GM23338 (cell line): Measurements from ENCODE around the gene RAD51AP2. TPM values are rescaled to one million over a fixed set of nuclear protein-coding genes. Genes with fewer than 3 reads are reported as not detected.
"Not testable (repeated sequence)": the region's sequence is repeated elsewhere in the genome, so short reads cannot be mapped to it uniquely, and the experiment has no call there.

Experiments used
- ATAC-seq: fragments of 200-7000 bp; cut with Tn5 transposase; 3 replicates; pipeline ENCODE4 v1.9.1; 2020
- DNase-seq: peaks from one replicate; pipeline ENCODE4 v3.0.0-alpha.2; 2015; ENCODE audit warnings: low spot score
- H2AFZ ChIP-seq: fragments of 200-600 bp; sonication (generic); 2 replicates; pipeline ENCODE4 v1.8.0; 2016; ENCODE audit warnings: antibody characterized with exemption, mild to moderate bottlenecking, moderate library complexity
- H3F3A ChIP-seq: fragments of 200-600 bp; sonication (generic); replicated peaks from 2 replicates; pipeline ENCODE4 v1.8.0; 2017; ENCODE audit warnings: antibody characterized with exemption, mixed run types, low read depth
- H3K27ac ChIP-seq: fragments of 200-600 bp; sonication (generic); 2 replicates; pipeline ENCODE4 v1.6.1; 2016; ENCODE audit warnings: low read depth
- H3K27me3 ChIP-seq: fragments of 200-600 bp; sonication (generic); 2 replicates; pipeline ENCODE4 v1.8.0; 2016; ENCODE audit warnings: mild to moderate bottlenecking, mixed run types, moderate library complexity; ENCODE audit not compliant: insufficient read depth
- H3K36me3 ChIP-seq: fragments of 200-600 bp; sonication (generic); 2 replicates; pipeline ENCODE4 v1.8.0; 2016; ENCODE audit warnings: mild to moderate bottlenecking; ENCODE audit not compliant: insufficient read depth
- H3K4me1 ChIP-seq: fragments of 200-600 bp; sonication (generic); 2 replicates; pipeline ENCODE4 v1.8.0; 2016; ENCODE audit warnings: mild to moderate bottlenecking, moderate library complexity; ENCODE audit not compliant: insufficient read depth
- H3K4me2 ChIP-seq: fragments of 200-600 bp; sonication (generic); 2 replicates; pipeline ENCODE4 v1.7.1; 2017; ENCODE audit warnings: mixed run types
- H3K4me3 ChIP-seq: fragments of 200-600 bp; sonication (generic); 2 replicates; pipeline ENCODE4 v1.6.1; 2016; ENCODE audit warnings: mixed run types
- H3K79me2 ChIP-seq: fragments of 200-600 bp; sonication (generic); replicated peaks from 2 replicates; pipeline ENCODE4 v1.8.0; 2017; ENCODE audit warnings: mild to moderate bottlenecking; ENCODE audit not compliant: insufficient read depth
- H3K9me2 ChIP-seq: fragments of 200-600 bp; sonication (generic); 2 replicates; pipeline ENCODE4 v1.8.0; 2017; ENCODE audit not compliant: insufficient read depth
- H4K20me1 ChIP-seq: fragments of 200-600 bp; sonication (generic); replicated peaks from 2 replicates; pipeline ENCODE4 v1.8.0; 2017; ENCODE audit warnings: mild to moderate bottlenecking; ENCODE audit not compliant: insufficient read depth
- H3K27ac Mint-ChIP-seq: 2 replicates; pipeline ENCODE4 v1.8.0; 2020; ENCODE audit warnings: inconsistent platforms, mild to moderate bottlenecking, moderate library complexity, mixed read lengths
- H3K27me3 Mint-ChIP-seq: 3 replicates; pipeline ENCODE4 v1.8.0; 2022; ENCODE audit warnings: low read depth, mild to moderate bottlenecking, moderate library complexity, mixed read lengths, inconsistent platforms; ENCODE audit not compliant: insufficient read depth, poor library complexity
- H3K36me3 Mint-ChIP-seq: 3 replicates; pipeline ENCODE4 v1.8.0; 2021; ENCODE audit warnings: low read depth, mild to moderate bottlenecking, inconsistent platforms, moderate library complexity, mixed read lengths
- H3K4me1 Mint-ChIP-seq: 3 replicates; pipeline ENCODE4 v1.8.0; 2020; ENCODE audit warnings: mild to moderate bottlenecking, inconsistent platforms, mixed read lengths
- H3K4me3 Mint-ChIP-seq: 3 replicates; pipeline ENCODE4 v1.8.0; 2021; ENCODE audit warnings: moderate library complexity, mild to moderate bottlenecking, inconsistent platforms, mixed read lengths
- H3K9me3 Mint-ChIP-seq: 3 replicates; pipeline ENCODE4 v1.8.0; 2020; ENCODE audit warnings: moderate library complexity, mild to moderate bottlenecking, inconsistent platforms, mixed read lengths
- CREB1 ChIP-seq: fragments of 250-450 bp; sonication (Bioruptor Pico); IDR thresholded peaks from 2 replicates; pipeline ENCODE4 v1.5.0; 2020; ENCODE audit warnings: low read depth, mild to moderate bottlenecking, moderate library complexity
- EZH2phosphoT487 ChIP-seq: fragments of 200-600 bp; sonication (generic); IDR thresholded peaks from one replicate; pipeline ENCODE4 v1.8.1; 2018; ENCODE audit warnings: antibody characterized with exemption; ENCODE audit not compliant: unreplicated experiment
- JUNB ChIP-seq: IDR thresholded peaks from one replicate; pipeline ENCODE4 v1.6.1; 2016; ENCODE audit warnings: antibody characterized with exemption; ENCODE audit not compliant: unreplicated experiment
- POLR2AphosphoS5 ChIP-seq: IDR thresholded peaks from 2 replicates; pipeline ENCODE4 v1.6.1; 2016; ENCODE audit warnings: antibody characterized with exemption, low read depth
- STAT1 ChIP-seq: IDR thresholded peaks from one replicate; pipeline ENCODE4 v1.6.1; 2016; ENCODE audit warnings: antibody characterized with exemption; ENCODE audit not compliant: unreplicated experiment
- ZNF114 ChIP-seq: fragments of 250-450 bp; sonication (Bioruptor Pico); IDR thresholded peaks from 2 replicates; pipeline ENCODE4 v1.5.0; 2020; ENCODE audit warnings: mild to moderate bottlenecking, moderate library complexity
- ZNF331 ChIP-seq: fragments of 250-450 bp; sonication (Bioruptor Pico); IDR thresholded peaks from 2 replicates; pipeline ENCODE4 v1.5.0; 2020; ENCODE audit warnings: low read depth, mild to moderate bottlenecking, moderate library complexity
- long read RNA-seq: library from polyadenylated mRNA; unstranded; transcript quantifications from one replicate; pipeline ENCODE4 v2.0.0, GENCODE V29; 2020; ENCODE audit not compliant: unreplicated experiment
- polyA plus RNA-seq: library from polyadenylated mRNA; unstranded; fragments of >200 nt; fragmentation: Nextera tagmentation; extraction: Ambion mirVana; gene quantifications from 2 replicates; pipeline ENCODE4 v1.2.1, GENCODE V29; 2016
- total RNA-seq: library from RNA; depleted of rRNA; stranded (reverse); fragments of >200 nt; shearing (Covaris generic); gene quantifications from 2 replicates; pipeline ENCODE4 v1.2.3, GENCODE V29; 2014; rRNA removed
- TF ChIP-seq, protein P1 (sequence below): IDR thresholded peaks from one replicate; pipeline ENCODE4 v1.6.1; 2018; ENCODE audit warnings: antibody characterized with exemption; ENCODE audit not compliant: unreplicated experiment
- TF ChIP-seq, protein P2 (sequence below): fragments of 250-450 bp; sonication (Bioruptor Pico); IDR thresholded peaks from 2 replicates; pipeline ENCODE4 v1.5.0; 2020; ENCODE audit warnings: mild to moderate bottlenecking, moderate library complexity

RAD51AP2 gene
- total RNA-seq (0.38 TPM in 1 of 2 replicates, not detected in the other), polyA plus RNA-seq (0.16 and 0.23 TPM in 2 replicates)
- long read RNA-seq: 0 reads

DNA sequence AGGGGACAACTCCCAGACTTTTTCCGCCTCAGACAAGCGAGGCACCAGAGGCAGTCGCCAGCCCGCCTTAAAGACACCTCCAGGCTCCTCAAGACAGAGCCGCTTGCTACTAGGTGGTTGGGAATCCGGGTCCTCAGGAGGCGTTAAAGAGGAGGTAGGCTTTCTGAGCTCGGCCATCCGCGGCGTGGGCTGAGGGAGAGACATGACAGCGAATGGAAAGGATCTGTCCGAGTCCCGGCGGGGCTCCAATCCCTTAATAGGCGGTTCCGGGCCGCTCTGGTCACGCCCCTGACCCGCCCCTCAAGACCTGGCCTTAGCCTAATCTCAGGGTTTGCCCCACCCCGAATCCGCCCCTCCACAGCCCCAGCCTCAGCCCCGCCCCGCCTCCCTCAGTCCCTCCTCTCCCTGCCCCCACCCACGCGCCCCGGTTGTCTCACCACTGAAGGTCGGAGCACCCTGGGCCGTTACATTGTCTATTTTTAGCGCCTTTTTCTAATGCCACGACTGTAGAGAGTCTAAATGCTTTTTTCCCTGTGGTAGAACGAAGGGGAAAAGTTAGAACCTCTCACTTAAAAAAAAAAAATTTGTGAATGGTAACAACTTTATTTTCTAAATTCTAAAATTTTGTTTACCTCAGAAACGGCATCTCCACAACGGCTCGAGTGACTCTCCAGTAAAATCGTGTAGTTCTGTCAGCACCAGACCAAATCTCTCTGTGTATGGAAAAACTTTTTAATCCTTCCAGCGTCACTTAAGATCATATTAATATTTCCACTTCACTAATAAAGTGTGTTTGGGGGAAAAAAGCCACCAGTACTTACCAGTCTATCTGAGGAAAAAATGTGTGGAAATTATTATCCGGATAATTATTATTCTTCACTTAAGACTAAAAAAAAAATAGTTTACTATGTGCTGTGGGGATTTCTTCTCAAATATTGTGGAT is at the start of gene RAD51AP2:
Gene RAD51AP2 (minus strand): TSS at position 229 of the 943 bp plus-strand sequence. CDS start 25 bp downstream, at position 204.
- peak within 1 kb of the TSS; percentile 91 for H2AFZ ChIP-seq
- ATAC-seq (peak; percentile 97), DNase-seq (peak; percentile 95)
- Mint-ChIP-seq H3K4me1 (peaks cover 44% of the 10 kb centered on the region), H3K4me3 (peak within 1 kb of the TSS; percentile 79), H3K27me3 (peaks cover 3% of the 10 kb centered on the region), H3K36me3 (no peaks in the 10 kb centered on the region), H3K27ac (peak within 1 kb of the TSS; percentile 5; the same call in 1 of the 2 replicates), H3K9me3 (no peaks in the 10 kb centered on the region)
- peak within 1 kb of the TSS; percentile 82 for H3K4me2 ChIP-seq
- H3F3A ChIP-seq: no peaks in the 10 kb centered on the region
- H3K4me3 ChIP-seq: peak within 1 kb of the TSS; percentile 61
- no peaks in the 10 kb centered on the region for H3K9me2 ChIP-seq
- no peaks in the 10 kb centered on the region for H4K20me1 ChIP-seq
- H3K27ac ChIP-seq: no peak within 1 kb of the TSS
- no peaks in the 10 kb centered on the region for H3K36me3 ChIP-seq
- TF ChIP-seq, protein P1, sequence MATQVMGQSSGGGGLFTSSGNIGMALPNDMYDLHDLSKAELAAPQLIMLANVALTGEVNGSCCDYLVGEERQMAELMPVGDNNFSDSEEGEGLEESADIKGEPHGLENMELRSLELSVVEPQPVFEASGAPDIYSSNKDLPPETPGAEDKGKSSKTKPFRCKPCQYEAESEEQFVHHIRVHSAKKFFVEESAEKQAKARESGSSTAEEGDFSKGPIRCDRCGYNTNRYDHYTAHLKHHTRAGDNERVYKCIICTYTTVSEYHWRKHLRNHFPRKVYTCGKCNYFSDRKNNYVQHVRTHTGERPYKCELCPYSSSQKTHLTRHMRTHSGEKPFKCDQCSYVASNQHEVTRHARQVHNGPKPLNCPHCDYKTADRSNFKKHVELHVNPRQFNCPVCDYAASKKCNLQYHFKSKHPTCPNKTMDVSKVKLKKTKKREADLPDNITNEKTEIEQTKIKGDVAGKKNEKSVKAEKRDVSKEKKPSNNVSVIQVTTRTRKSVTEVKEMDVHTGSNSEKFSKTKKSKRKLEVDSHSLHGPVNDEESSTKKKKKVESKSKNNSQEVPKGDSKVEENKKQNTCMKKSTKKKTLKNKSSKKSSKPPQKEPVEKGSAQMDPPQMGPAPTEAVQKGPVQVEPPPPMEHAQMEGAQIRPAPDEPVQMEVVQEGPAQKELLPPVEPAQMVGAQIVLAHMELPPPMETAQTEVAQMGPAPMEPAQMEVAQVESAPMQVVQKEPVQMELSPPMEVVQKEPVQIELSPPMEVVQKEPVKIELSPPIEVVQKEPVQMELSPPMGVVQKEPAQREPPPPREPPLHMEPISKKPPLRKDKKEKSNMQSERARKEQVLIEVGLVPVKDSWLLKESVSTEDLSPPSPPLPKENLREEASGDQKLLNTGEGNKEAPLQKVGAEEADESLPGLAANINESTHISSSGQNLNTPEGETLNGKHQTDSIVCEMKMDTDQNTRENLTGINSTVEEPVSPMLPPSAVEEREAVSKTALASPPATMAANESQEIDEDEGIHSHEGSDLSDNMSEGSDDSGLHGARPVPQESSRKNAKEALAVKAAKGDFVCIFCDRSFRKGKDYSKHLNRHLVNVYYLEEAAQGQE: no peak
- TF ChIP-seq CREB1 (CRISPR knock-in tag) (no peak), POLR2AphosphoS5 (peak; percentile 54; the same call in 1 of the 2 replicates), JUNB (no peak), ZNF331 (no peak), EZH2phosphoT487 (no peak), ZNF114 (CRISPR knock-in tag) (no peak), STAT1 (no peak)
- TF ChIP-seq, protein P2, sequence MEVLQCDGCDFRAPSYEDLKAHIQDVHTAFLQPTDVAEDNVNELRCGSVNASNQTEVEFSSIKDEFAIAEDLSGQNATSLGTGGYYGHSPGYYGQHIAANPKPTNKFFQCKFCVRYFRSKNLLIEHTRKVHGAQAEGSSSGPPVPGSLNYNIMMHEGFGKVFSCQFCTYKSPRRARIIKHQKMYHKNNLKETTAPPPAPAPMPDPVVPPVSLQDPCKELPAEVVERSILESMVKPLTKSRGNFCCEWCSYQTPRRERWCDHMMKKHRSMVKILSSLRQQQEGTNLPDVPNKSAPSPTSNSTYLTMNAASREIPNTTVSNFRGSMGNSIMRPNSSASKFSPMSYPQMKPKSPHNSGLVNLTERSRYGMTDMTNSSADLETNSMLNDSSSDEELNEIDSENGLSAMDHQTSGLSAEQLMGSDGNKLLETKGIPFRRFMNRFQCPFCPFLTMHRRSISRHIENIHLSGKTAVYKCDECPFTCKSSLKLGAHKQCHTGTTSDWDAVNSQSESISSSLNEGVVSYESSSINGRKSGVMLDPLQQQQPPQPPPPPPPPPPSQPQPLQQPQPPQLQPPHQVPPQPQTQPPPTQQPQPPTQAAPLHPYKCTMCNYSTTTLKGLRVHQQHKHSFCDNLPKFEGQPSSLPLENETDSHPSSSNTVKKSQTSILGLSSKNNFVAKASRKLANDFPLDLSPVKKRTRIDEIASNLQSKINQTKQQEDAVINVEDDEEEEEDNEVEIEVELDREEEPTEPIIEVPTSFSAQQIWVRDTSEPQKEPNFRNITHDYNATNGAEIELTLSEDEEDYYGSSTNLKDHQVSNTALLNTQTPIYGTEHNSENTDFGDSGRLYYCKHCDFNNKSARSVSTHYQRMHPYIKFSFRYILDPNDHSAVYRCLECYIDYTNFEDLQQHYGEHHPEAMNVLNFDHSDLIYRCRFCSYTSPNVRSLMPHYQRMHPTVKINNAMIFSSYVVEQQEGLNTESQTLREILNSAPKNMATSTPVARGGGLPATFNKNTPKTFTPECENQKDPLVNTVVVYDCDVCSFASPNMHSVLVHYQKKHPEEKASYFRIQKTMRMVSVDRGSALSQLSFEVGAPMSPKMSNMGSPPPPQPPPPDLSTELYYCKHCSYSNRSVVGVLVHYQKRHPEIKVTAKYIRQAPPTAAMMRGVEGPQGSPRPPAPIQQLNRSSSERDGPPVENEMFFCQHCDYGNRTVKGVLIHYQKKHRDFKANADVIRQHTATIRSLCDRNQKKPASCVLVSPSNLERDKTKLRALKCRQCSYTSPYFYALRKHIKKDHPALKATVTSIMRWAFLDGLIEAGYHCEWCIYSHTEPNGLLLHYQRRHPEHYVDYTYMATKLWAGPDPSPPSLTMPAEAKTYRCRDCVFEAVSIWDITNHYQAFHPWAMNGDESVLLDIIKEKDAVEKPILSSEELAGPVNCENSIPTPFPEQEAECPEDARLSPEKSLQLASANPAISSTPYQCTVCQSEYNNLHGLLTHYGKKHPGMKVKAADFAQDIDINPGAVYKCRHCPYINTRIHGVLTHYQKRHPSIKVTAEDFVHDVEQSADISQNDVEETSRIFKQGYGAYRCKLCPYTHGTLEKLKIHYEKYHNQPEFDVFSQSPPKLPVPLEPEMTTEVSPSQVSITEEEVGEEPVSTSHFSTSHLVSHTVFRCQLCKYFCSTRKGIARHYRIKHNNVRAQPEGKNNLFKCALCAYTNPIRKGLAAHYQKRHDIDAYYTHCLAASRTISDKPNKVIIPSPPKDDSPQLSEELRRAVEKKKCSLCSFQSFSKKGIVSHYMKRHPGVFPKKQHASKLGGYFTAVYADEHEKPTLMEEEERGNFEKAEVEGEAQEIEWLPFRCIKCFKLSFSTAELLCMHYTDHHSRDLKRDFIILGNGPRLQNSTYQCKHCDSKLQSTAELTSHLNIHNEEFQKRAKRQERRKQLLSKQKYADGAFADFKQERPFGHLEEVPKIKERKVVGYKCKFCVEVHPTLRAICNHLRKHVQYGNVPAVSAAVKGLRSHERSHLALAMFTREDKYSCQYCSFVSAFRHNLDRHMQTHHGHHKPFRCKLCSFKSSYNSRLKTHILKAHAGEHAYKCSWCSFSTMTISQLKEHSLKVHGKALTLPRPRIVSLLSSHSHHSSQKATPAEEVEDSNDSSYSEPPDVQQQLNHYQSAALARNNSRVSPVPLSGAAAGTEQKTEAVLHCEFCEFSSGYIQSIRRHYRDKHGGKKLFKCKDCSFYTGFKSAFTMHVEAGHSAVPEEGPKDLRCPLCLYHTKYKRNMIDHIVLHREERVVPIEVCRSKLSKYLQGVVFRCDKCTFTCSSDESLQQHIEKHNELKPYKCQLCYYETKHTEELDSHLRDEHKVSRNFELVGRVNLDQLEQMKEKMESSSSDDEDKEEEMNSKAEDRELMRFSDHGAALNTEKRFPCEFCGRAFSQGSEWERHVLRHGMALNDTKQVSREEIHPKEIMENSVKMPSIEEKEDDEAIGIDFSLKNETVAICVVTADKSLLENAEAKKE (CRISPR knock-in tag): no peak
- no peaks in the 10 kb centered on the region for H3K27me3 ChIP-seq
- peaks cover 35% of the 10 kb centered on the region for H3K4me1 ChIP-seq
- no peaks in the 10 kb centered on the region for H3K79me2 ChIP-seq

DNA sequence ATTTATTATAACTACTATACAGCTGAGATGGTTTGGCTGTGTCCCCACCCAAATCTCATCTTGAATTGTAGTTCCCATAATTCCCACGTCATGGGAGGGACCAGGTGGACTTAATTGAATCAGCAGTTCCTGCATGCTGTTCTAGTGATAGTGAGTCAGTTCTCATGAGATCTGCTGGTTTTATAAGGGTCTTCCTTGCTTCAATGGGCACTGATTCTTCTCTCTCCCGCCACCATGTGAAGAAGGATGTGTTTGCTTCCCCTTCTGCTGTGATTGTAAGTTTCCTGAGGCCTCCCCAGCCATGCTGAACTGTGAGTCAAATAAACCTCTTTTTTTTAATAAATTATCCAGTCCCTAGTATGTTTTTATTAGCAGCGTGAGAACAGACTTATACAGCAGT is 47.5 kb upstream of the RAD51AP2 start:
- Mint-ChIP-seq H3K4me1 (peaks cover 16% of the 10 kb centered on the region), H3K36me3 (peaks cover 38% of the 10 kb centered on the region)
- not testable (repeated sequence) for H2AFZ ChIP-seq, DNase-seq, H4K20me1 ChIP-seq, H3K27me3 ChIP-seq, H3K4me3 ChIP-seq, H3K27ac ChIP-seq, H3F3A ChIP-seq, ATAC-seq, H3K4me1 ChIP-seq, H3K4me2 ChIP-seq, H3K36me3 ChIP-seq, H3K27ac Mint-ChIP-seq, H3K9me3 Mint-ChIP-seq, H3K4me3 Mint-ChIP-seq, H3K27me3 Mint-ChIP-seq, H3K9me2 ChIP-seq
- H3K79me2 ChIP-seq: peaks cover 97% of the 10 kb centered on the region
